ENCODE measurements around the gene VAV2. TPM values are rescaled to one million over a fixed set of nuclear protein-coding genes. Genes with fewer than 3 reads are reported as not detected.
"Not testable (repeated sequence)": the region's sequence is repeated elsewhere in the genome, so short reads cannot be mapped to it uniquely, and the experiment has no call there.

Gene VAV2
- total RNA-seq, 2 donors from 2014 or later = 3.4 to 6.0 TPM

- peak; percentile 84 for DNase-seq (ENCODE audit: low spot score)
- Histone ChIP-seq H3K9me3 (no peaks in the 10 kb centered on the region), H3K27me3 (no peaks in the 10 kb centered on the region), H3K4me1 (peaks cover 0 to 38% of the 10 kb centered on the region in 2 donors), H3K4me3 (peak overlapping the region; percentile 66 to 76), H3K27ac (peak overlapping the region; percentile 56 to 59), H3K36me3 (no peaks in the 10 kb centered on the region)
- TF ChIP-seq, protein P1, sequence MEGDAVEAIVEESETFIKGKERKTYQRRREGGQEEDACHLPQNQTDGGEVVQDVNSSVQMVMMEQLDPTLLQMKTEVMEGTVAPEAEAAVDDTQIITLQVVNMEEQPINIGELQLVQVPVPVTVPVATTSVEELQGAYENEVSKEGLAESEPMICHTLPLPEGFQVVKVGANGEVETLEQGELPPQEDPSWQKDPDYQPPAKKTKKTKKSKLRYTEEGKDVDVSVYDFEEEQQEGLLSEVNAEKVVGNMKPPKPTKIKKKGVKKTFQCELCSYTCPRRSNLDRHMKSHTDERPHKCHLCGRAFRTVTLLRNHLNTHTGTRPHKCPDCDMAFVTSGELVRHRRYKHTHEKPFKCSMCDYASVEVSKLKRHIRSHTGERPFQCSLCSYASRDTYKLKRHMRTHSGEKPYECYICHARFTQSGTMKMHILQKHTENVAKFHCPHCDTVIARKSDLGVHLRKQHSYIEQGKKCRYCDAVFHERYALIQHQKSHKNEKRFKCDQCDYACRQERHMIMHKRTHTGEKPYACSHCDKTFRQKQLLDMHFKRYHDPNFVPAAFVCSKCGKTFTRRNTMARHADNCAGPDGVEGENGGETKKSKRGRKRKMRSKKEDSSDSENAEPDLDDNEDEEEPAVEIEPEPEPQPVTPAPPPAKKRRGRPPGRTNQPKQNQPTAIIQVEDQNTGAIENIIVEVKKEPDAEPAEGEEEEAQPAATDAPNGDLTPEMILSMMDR (IDR thresholded peaks at IDR 0.05) = no peak
These were observed 1.5 kb downstream of the VAV2 start for GRCh38 chr9:133990366-133991213.

DNA sequence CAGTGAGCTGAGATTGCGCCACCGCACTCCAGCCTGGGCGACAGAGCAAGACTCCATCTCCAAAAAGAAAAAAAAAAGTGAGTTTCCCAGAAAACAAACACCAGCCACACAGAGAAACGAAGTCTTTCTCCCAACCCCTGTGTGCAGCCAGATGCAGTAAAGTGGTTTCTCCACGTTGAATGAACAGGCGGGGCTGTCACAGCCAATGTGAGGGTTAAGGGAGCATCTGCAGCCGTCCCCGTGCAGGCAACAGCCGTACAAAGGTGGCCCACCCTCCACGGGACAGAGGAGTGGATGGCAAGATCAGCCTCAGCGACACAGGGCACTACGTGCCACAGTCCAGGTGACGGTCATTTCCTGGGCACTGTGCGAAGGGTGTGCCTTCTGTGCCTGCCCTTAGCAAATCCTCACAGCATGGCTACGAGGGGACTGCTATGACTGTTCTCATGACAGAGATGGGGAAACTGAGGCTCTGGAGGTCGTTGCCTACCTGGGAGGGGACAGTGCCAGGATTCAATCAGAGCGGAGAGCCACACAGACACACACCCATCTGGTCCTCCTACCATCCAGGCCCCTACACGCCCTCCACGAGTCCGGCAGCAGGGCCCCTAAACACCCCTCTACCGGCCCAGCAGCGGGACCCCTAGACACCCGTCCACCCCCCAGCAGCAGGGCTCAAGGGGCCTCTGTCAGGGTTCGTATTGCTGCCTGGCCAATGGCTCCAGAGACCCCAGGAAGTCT, 2.3 kb downstream of the VAV2 start:
- DNase-seq (ENCODE audit: low spot score) = no peak
- Histone ChIP-seq H3K27ac (no peak overlapping the region), H3K27me3 (no peaks in the 10 kb centered on the region), H3K36me3 (no peaks in the 10 kb centered on the region), H3K9me3 (no peaks in the 10 kb centered on the region), H3K4me1 (peaks cover 0 to 38% of the 10 kb centered on the region in 2 donors), H3K4me3 (no peak overlapping the region)
- TF ChIP-seq, protein P1 (IDR thresholded peaks at IDR 0.05) = no peak

- H3K27me3 ChIP-seq; DNase-seq (ENCODE audit: low spot score); H3K36me3 ChIP-seq; H3K27ac ChIP-seq; H3K9me3 ChIP-seq; H3K4me3 ChIP-seq: not testable (repeated sequence)
- H3K4me1 ChIP-seq = peaks cover 0 to 29% of the 10 kb centered on the region in 2 donors
These were observed 3.4 kb downstream of the VAV2 start for GRCh38 chr9:133988771-133989170.

GRCh38 chr9:133987946-133988665, 4.0 kb downstream of the VAV2 start:
- no peaks in the 10 kb centered on the region for H3K9me3 ChIP-seq
- no peak overlapping the region for H3K27ac ChIP-seq
- DNase-seq (ENCODE audit: low spot score) = no peak
- TF ChIP-seq, protein P1 (IDR thresholded peaks at IDR 0.05) = no peak
- no peak overlapping the region for H3K4me3 ChIP-seq
- no peaks in the 10 kb centered on the region for H3K27me3 ChIP-seq
- no peaks in the 10 kb centered on the region for H3K36me3 ChIP-seq
- peaks cover 0 to 22% of the 10 kb centered on the region in 2 donors for H3K4me1 ChIP-seq

- no peaks in the 10 kb centered on the region for H3K36me3 ChIP-seq
- H3K4me3 ChIP-seq = no peak overlapping the region
- H3K4me1 ChIP-seq = peaks cover 0 to 22% of the 10 kb centered on the region in 2 donors
- TF ChIP-seq, protein P1 (IDR thresholded peaks at IDR 0.05) = no peak
- no peak overlapping the region for H3K27ac ChIP-seq
- H3K27me3 ChIP-seq = no peaks in the 10 kb centered on the region
- no peak for DNase-seq (ENCODE audit: low spot score)
- H3K9me3 ChIP-seq = no peaks in the 10 kb centered on the region
These were observed 4.7 kb downstream of the VAV2 start for GRCh38 chr9:133987446-133987788.
